HEK293T (cell line): ENCODE measurements around the gene CTNNA2.

Experiments used
- BHLHE40 ChIP-seq: fragments of 450-650 bp; IDR thresholded peaks from 2 replicates; pipeline ENCODE4 v1.6.1; 2016; ENCODE audit warnings: mild to moderate bottlenecking, moderate library complexity, borderline replicate concordance
- ELF4 ChIP-seq: fragments of 450-650 bp; IDR thresholded peaks from 2 replicates; pipeline ENCODE4 v1.6.1; 2017; ENCODE audit warnings: antibody characterized with exemption
- FOXA1 ChIP-seq: fragments of 450-650 bp; IDR thresholded peaks from 2 replicates; pipeline ENCODE4 v1.6.1; 2016; ENCODE audit warnings: mild to moderate bottlenecking
- FOXK2 ChIP-seq: fragments of 450-650 bp; IDR thresholded peaks from 2 replicates; pipeline ENCODE4 v1.6.1; 2016; ENCODE audit warnings: mild to moderate bottlenecking
- FOXM1 ChIP-seq: fragments of 450-650 bp; IDR thresholded peaks from 2 replicates; pipeline ENCODE4 v1.6.1; 2017; ENCODE audit warnings: mild to moderate bottlenecking, borderline replicate concordance
- PKNOX1 ChIP-seq: fragments of 450-650 bp; IDR thresholded peaks from 2 replicates; pipeline ENCODE4 v1.6.1; 2016
- SP1 ChIP-seq: fragments of 450-650 bp; IDR thresholded peaks from 2 replicates; pipeline ENCODE4 v1.6.1; 2017
- TARDBP ChIP-seq: fragments of 450-650 bp; IDR thresholded peaks from 2 replicates; pipeline ENCODE4 v1.6.1; 2016
- ZNF384 ChIP-seq: fragments of 450-650 bp; IDR thresholded peaks from 2 replicates; pipeline ENCODE4 v1.6.1; 2016

- no peak for TF ChIP-seq BHLHE40
- TF ChIP-seq ELF4 = no peak
- no peak for TF ChIP-seq PKNOX1
- TF ChIP-seq FOXA1 = no peak
- no peak for TF ChIP-seq TARDBP
- no peak for TF ChIP-seq SP1
- TF ChIP-seq FOXM1 = no peak
- TF ChIP-seq FOXK2 = no peak
- TF ChIP-seq ZNF384 = no peak
These were observed 879.6 kb downstream of the CTNNA2 start for GRCh38 chr2:80392441-80392840.
